ENCODE measurements around the gene PSMC3IP.
"Not testable (repeated sequence)": the region's sequence is repeated elsewhere in the genome, so short reads cannot be mapped to it uniquely, and the experiment has no call there.

Gene PSMC3IP

GRCh38 chr17:42560246-42560645, 17.3 kb downstream of the PSMC3IP start:
- no peak for DNase-seq (ENCODE audit: low spot score)

GRCh38 chr17:42559075-42559474, 18.5 kb downstream of the PSMC3IP start:
- no peak for DNase-seq (ENCODE audit: low spot score)

- peak; percentile 58 for DNase-seq (ENCODE audit: low spot score)
Measured at GRCh38 chr17:42555961-42556617, 21.4 kb downstream of the PSMC3IP start.

GRCh38 chr17:42555122-42555622, 22.4 kb downstream of the PSMC3IP start:
- no peak for DNase-seq (ENCODE audit: low spot score)

- peak; percentile 84 for DNase-seq (ENCODE audit: low spot score)
Measured at GRCh38 chr17:42554250-42555121, 23.0 kb downstream of the PSMC3IP start.

- no peak for DNase-seq (ENCODE audit: low spot score)
Measured at GRCh38 chr17:42553866-42554249, 23.7 kb downstream of the PSMC3IP start.

GRCh38 chr17:42553161-42553818, 24.2 kb downstream of the PSMC3IP start:
- no peak for DNase-seq (ENCODE audit: low spot score)

- not testable (repeated sequence) for DNase-seq (ENCODE audit: low spot score)
Measured at GRCh38 chr17:42552736-42553135, 24.8 kb downstream of the PSMC3IP start, which contains the start of gene HSD17B1. TSS of gene HSD17B1 (plus strand) at chr17:42552923. CDS start at chr17:42552934, 11 bp downstream.

GRCh38 chr17:42548993-42549755, 28.4 kb downstream of the PSMC3IP start:
- DNase-seq (ENCODE audit: low spot score): no peak

GRCh38 chr17:42548070-42548837, 29.3 kb downstream of the PSMC3IP start:
- DNase-seq (ENCODE audit: low spot score): peak; percentile 54

- no peak for DNase-seq (ENCODE audit: low spot score)
Measured at GRCh38 chr17:42547698-42548069, 29.8 kb downstream of the PSMC3IP start.

GRCh38 chr17:42547001-42547461, 30.5 kb downstream of the PSMC3IP start:
- no peak for DNase-seq (ENCODE audit: low spot score)

- DNase-seq (ENCODE audit: low spot score): not testable (repeated sequence)
Measured at GRCh38 chr17:42545755-42546505, 31.6 kb downstream of the PSMC3IP start.

GRCh38 chr17:42544874-42545283, 32.6 kb downstream of the PSMC3IP start:
- DNase-seq (ENCODE audit: low spot score): no peak

GRCh38 chr17:42543190-42544079, 34.1 kb downstream of the PSMC3IP start:
- no peak for DNase-seq (ENCODE audit: low spot score)

- no peak for DNase-seq (ENCODE audit: low spot score)
Measured at GRCh38 chr17:42541041-42541833, 36.3 kb downstream of the PSMC3IP start.

- DNase-seq (ENCODE audit: low spot score): not testable (repeated sequence)
Measured at GRCh38 chr17:42540558-42540957, 37.0 kb downstream of the PSMC3IP start.

GRCh38 chr17:42538482-42538881, 39.0 kb downstream of the PSMC3IP start:
- DNase-seq (ENCODE audit: low spot score): no peak

All from cerebellar cortex (tissue), 1 donor.